Hepatocyte (in vitro differentiated cells): Measurements from ENCODE around the gene FAM227B. TPM values are rescaled to one million over a fixed set of nuclear protein-coding genes. Genes with fewer than 3 reads are reported as not detected.

Experiments
- DNase-seq: peaks from one replicate; pipeline ENCODE4 v3.0.0-alpha.2; 2016; ENCODE audit warnings: low spot score
- H2AFZ ChIP-seq: fragments of 200-600 bp; sonication (generic); 2 replicates; pipeline ENCODE4 v1.6.0; 2016; ENCODE audit warnings: antibody characterized with exemption, mild to moderate bottlenecking
- H3K27ac ChIP-seq: fragments of 200-600 bp; sonication (generic); 2 replicates; pipeline ENCODE4 v1.5.1; 2016; ENCODE audit warnings: mild to moderate bottlenecking
- H3K27me3 ChIP-seq: fragments of 200-600 bp; sonication (generic); 2 replicates; pipeline ENCODE4 v1.6.1; 2016
- H3K36me3 ChIP-seq: fragments of 200-600 bp; sonication (generic); replicated peaks from 2 replicates; pipeline ENCODE4 v1.5.1; 2016; ENCODE audit warnings: low read depth; ENCODE audit not compliant: insufficient read depth
- H3K4me1 ChIP-seq: fragments of 200-600 bp; sonication (generic); 2 replicates; pipeline ENCODE4 v1.5.1; 2016; ENCODE audit warnings: mild to moderate bottlenecking, moderate library complexity; ENCODE audit not compliant: insufficient read depth
- H3K4me2 ChIP-seq: fragments of 200-600 bp; sonication (generic); 2 replicates; pipeline ENCODE4 v1.6.0; 2016
- H3K4me3 ChIP-seq: fragments of 200-600 bp; sonication (generic); 2 replicates; pipeline ENCODE4 v1.5.1; 2016; ENCODE audit warnings: mild to moderate bottlenecking
- H3K79me2 ChIP-seq: fragments of 200-600 bp; sonication (generic); 2 replicates; pipeline ENCODE4 v1.6.0; 2017; ENCODE audit warnings: mild to moderate bottlenecking
- H3K9me2 ChIP-seq: fragments of 200-600 bp; sonication (generic); replicated peaks from 2 replicates; pipeline ENCODE4 v1.6.0; 2017; ENCODE audit warnings: mild to moderate bottlenecking; ENCODE audit not compliant: insufficient read depth
- H3K9me3 ChIP-seq: fragments of 200-600 bp; sonication (generic); 2 replicates; pipeline ENCODE4 v1.5.1; 2016; ENCODE audit warnings: low read depth, mild to moderate bottlenecking
- H4K20me1 ChIP-seq: fragments of 200-600 bp; sonication (generic); 2 replicates; pipeline ENCODE4 v1.6.0; 2016; ENCODE audit warnings: mild to moderate bottlenecking; ENCODE audit not compliant: insufficient read depth, poor library complexity, severe bottlenecking
- CTCF ChIP-seq: fragments of 200-600 bp; sonication (generic); IDR thresholded peaks from 2 replicates; pipeline ENCODE4 v1.5.1; 2016; ENCODE audit warnings: antibody characterized with exemption, mild to moderate bottlenecking; ENCODE audit not compliant: poor library complexity
- EZH2 ChIP-seq: fragments of 200-600 bp; sonication (generic); IDR thresholded peaks from 2 replicates; pipeline ENCODE4 v1.6.1; 2016; ENCODE audit warnings: antibody characterized with exemption, mild to moderate bottlenecking, borderline replicate concordance
- EZH2phosphoT487 ChIP-seq: fragments of 200-600 bp; sonication (generic); IDR thresholded peaks from one replicate; pipeline ENCODE4 v1.6.1; 2018; ENCODE audit warnings: antibody characterized with exemption, mild to moderate bottlenecking, low read depth, moderate library complexity; ENCODE audit not compliant: unreplicated experiment, severe bottlenecking
- WGBS: methylation state at CpG from one replicate; pipeline ENCODE4 v1.1.6; 2016; ENCODE audit warnings: low lambda C conversion rate; ENCODE audit errors: missing lambda C conversion rate; 5-methylcytosine and 5-hydroxymethylcytosine counted together
- polyA plus RNA-seq: library from polyadenylated mRNA; unstranded; fragments of >200 nt; fragmentation: Nextera tagmentation; extraction: Ambion mirVana; gene quantifications from 2 replicates; pipeline ENCODE4 v1.2.1, GENCODE V29; 2016
- total RNA-seq: library from RNA; depleted of rRNA; stranded (reverse); fragments of >200 nt; gene quantifications from 2 replicates; pipeline ENCODE4 v1.2.3, GENCODE V29; 2014

FAM227B gene
- total and polyA plus RNA-seq, 2 experiments from 2014 or later, result 4.5 to 9.2 TPM

- no peaks in the 10 kb centered on the region for H3K36me3 ChIP-seq
- H3K4me1 ChIP-seq, result no peaks in the 10 kb centered on the region
- H4K20me1 ChIP-seq, result no peaks in the 10 kb centered on the region
- H3K9me2 ChIP-seq, result no peaks in the 10 kb centered on the region
- no peak overlapping the region for H2AFZ ChIP-seq
- no peak overlapping the region for H3K4me2 ChIP-seq
- no peak overlapping the region for H3K4me3 ChIP-seq
- no peaks in the 10 kb centered on the region for H3K79me2 ChIP-seq
- no peak for DNase-seq
- H3K27ac ChIP-seq, result no peak overlapping the region
- no peaks in the 10 kb centered on the region for H3K27me3 ChIP-seq
- TF ChIP-seq EZH2phosphoT487 (no peak), CTCF (no peak), EZH2 (no peak)
- H3K9me3 ChIP-seq, result no peaks in the 10 kb centered on the region
Observed at GRCh38 chr15:49309889-49310288, 310.7 kb downstream of the FAM227B start.

GRCh38 chr15:49308686-49309085 lies 311.9 kb downstream of the FAM227B start:
- Histone ChIP-seq H4K20me1 (no peaks in the 10 kb centered on the region), H3K27me3 (no peaks in the 10 kb centered on the region), H3K4me2 (no peak overlapping the region), H2AFZ (no peak overlapping the region), H3K4me1 (no peaks in the 10 kb centered on the region), H3K9me3 (no peaks in the 10 kb centered on the region), H3K9me2 (no peaks in the 10 kb centered on the region), H3K4me3 (no peak overlapping the region), H3K36me3 (no peaks in the 10 kb centered on the region), H3K27ac (no peak overlapping the region), H3K79me2 (no peaks in the 10 kb centered on the region)
- no peak for TF ChIP-seq EZH2
- no peak for TF ChIP-seq CTCF
- TF ChIP-seq EZH2phosphoT487, result no peak
- no peak for DNase-seq
- 96% methylated on average over 2 of the region's 2 CpGs for WGBS

GRCh38 chr15:49306551-49306950 lies 314.1 kb downstream of the FAM227B start:
- H3K4me3 ChIP-seq, result no peak overlapping the region
- no peaks in the 10 kb centered on the region for H4K20me1 ChIP-seq
- H3K36me3 ChIP-seq, result no peaks in the 10 kb centered on the region
- no peaks in the 10 kb centered on the region for H3K9me2 ChIP-seq
- no peak overlapping the region for H2AFZ ChIP-seq
- WGBS, result 91% methylated on average over 1 of the region's 1 CpG
- H3K4me2 ChIP-seq, result no peak overlapping the region
- H3K27ac ChIP-seq, result no peak overlapping the region
- H3K79me2 ChIP-seq, result no peaks in the 10 kb centered on the region
- no peaks in the 10 kb centered on the region for H3K27me3 ChIP-seq
- no peak for TF ChIP-seq EZH2
- no peak for TF ChIP-seq EZH2phosphoT487
- no peaks in the 10 kb centered on the region for H3K9me3 ChIP-seq
- H3K4me1 ChIP-seq, result no peaks in the 10 kb centered on the region
- no peak for DNase-seq

GRCh38 chr15:49303003-49303402 lies 317.6 kb downstream of the FAM227B start:
- no peak for TF ChIP-seq EZH2phosphoT487
- TF ChIP-seq EZH2, result no peak
- TF ChIP-seq CTCF, result no peak
- Histone ChIP-seq H4K20me1 (no peaks in the 10 kb centered on the region), H3K9me3 (no peaks in the 10 kb centered on the region), H3K4me3 (no peak overlapping the region), H2AFZ (no peak overlapping the region), H3K4me1 (no peaks in the 10 kb centered on the region), H3K79me2 (no peaks in the 10 kb centered on the region), H3K27me3 (no peaks in the 10 kb centered on the region), H3K4me2 (no peak overlapping the region), H3K27ac (no peak overlapping the region), H3K9me2 (no peaks in the 10 kb centered on the region), H3K36me3 (no peaks in the 10 kb centered on the region)
- no peak for DNase-seq
- WGBS, result 98% methylated on average over 3 of the region's 3 CpGs
